Measurements from ENCODE around the gene KIRREL3.

The KIRREL3 gene

GRCh38 chr11:126647735-126648134 is 352.8 kb downstream of the KIRREL3 start:
- no peak overlapping the region for H3K27ac ChIP-seq
- TF ChIP-seq CTCF (conservative IDR thresholded peaks at IDR 0.05) = no peak

- no peak overlapping the region for H3K27ac ChIP-seq
- no peak for TF ChIP-seq CTCF (conservative IDR thresholded peaks at IDR 0.05)
Observed at GRCh38 chr11:126646701-126647557, 353.6 kb downstream of the KIRREL3 start.

GRCh38 chr11:126645186-126645585 is 355.4 kb downstream of the KIRREL3 start:
- H3K27ac ChIP-seq = no peak overlapping the region

GRCh38 chr11:126640186-126640585 is 360.4 kb downstream of the KIRREL3 start:
- no peak for TF ChIP-seq CTCF (conservative IDR thresholded peaks at IDR 0.05)
- no peak overlapping the region for H3K27ac ChIP-seq

More at GRCh38 chr11:126645186-126645585, 355.4 kb downstream of the KIRREL3 start:
- TF ChIP-seq CTCF (conservative IDR thresholded peaks at IDR 0.05) = no peak

GRCh38 chr11:126639692-126640091 is 360.9 kb downstream of the KIRREL3 start:
- no peak for TF ChIP-seq CTCF (conservative IDR thresholded peaks at IDR 0.05)
- H3K27ac ChIP-seq = no peak overlapping the region

- TF ChIP-seq CTCF (conservative IDR thresholded peaks at IDR 0.05) = no peak
Observed at GRCh38 chr11:126638648-126639047, 361.9 kb downstream of the KIRREL3 start.

GRCh38 chr11:126637795-126638175 is 362.8 kb downstream of the KIRREL3 start:
- H3K27ac ChIP-seq = no peak overlapping the region
- no peak for TF ChIP-seq CTCF (conservative IDR thresholded peaks at IDR 0.05)

More at GRCh38 chr11:126638648-126639047, 361.9 kb downstream of the KIRREL3 start:
- no peak overlapping the region for H3K27ac ChIP-seq
